GM12801 (cell line): ENCODE results near the gene CARD10.

Source experiments
- TF ChIP-seq, protein P1 (sequence below): IDR thresholded peaks from one replicate; pipeline ENCODE4 v1.5.1; 2011; ENCODE audit warnings: control low read depth; ENCODE audit not compliant: insufficient read length; ENCODE audit errors: extremely low read depth

CARD10 gene

DNA sequence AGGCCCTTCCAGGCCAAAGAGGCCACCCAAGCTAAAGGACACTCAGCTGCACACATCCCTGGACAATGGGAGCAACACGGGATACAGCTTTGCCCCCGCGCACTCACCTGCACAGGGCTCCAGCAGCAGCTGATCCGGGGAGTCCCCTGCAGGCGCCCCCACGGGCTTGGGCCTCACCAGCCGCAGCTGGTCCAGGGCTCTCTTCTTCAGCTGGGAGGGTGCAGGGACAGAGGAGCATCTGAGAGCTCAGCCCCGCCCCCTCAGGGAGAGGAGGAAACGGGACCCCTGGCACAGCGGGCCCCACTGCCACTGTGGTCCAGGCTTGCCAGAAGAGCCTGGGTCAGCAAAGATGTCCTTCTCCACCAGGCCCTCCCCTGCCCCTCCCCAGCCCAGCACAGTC, 25.2 kb downstream of the CARD10 start:
- TF ChIP-seq, protein P1, sequence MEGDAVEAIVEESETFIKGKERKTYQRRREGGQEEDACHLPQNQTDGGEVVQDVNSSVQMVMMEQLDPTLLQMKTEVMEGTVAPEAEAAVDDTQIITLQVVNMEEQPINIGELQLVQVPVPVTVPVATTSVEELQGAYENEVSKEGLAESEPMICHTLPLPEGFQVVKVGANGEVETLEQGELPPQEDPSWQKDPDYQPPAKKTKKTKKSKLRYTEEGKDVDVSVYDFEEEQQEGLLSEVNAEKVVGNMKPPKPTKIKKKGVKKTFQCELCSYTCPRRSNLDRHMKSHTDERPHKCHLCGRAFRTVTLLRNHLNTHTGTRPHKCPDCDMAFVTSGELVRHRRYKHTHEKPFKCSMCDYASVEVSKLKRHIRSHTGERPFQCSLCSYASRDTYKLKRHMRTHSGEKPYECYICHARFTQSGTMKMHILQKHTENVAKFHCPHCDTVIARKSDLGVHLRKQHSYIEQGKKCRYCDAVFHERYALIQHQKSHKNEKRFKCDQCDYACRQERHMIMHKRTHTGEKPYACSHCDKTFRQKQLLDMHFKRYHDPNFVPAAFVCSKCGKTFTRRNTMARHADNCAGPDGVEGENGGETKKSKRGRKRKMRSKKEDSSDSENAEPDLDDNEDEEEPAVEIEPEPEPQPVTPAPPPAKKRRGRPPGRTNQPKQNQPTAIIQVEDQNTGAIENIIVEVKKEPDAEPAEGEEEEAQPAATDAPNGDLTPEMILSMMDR = no peak

DNA sequence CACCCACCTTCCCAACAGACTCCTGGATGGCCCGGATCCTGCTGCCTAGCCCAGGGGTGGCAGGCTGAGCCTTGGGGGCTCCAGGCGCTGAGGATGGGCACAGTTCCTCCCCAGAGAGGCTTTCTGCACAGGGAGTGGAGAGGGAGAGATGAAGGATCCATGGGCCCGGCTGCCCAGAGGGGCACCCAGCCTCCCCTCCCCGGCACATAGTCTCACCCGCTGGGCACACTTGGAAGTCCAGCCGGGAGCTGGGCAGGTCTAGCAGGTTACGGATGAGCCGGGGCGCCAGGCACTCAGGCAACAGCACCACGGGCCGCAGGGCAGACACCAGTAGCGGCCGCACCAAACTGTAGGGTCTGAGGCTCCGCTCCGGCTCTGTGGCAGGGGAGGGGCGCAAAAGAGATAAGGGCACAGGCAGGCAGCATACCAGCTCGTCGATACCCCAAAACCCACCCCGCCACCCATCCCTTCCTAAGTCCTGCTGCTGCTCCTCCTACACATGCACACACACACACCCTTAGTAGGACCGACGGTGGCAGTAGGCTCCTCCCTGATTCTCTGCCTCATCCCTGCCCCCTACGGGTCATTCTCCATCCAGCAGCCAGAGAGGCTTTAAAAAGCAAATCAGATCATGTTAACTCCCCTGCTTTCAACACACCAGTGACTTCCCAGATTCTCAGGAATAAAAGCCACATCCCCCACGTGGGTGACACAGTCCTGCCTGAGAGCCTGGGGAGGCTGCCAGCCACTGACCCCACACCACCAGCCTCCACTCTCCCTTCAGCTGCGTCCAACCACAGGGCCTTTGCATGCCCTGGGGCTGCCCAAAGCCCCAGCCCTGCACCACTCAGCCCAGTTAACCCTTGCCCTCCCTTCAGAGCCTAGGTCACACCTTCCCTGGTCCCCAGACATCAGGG, 26.5 kb downstream of the CARD10 start:
- TF ChIP-seq, protein P1 = no peak

DNA sequence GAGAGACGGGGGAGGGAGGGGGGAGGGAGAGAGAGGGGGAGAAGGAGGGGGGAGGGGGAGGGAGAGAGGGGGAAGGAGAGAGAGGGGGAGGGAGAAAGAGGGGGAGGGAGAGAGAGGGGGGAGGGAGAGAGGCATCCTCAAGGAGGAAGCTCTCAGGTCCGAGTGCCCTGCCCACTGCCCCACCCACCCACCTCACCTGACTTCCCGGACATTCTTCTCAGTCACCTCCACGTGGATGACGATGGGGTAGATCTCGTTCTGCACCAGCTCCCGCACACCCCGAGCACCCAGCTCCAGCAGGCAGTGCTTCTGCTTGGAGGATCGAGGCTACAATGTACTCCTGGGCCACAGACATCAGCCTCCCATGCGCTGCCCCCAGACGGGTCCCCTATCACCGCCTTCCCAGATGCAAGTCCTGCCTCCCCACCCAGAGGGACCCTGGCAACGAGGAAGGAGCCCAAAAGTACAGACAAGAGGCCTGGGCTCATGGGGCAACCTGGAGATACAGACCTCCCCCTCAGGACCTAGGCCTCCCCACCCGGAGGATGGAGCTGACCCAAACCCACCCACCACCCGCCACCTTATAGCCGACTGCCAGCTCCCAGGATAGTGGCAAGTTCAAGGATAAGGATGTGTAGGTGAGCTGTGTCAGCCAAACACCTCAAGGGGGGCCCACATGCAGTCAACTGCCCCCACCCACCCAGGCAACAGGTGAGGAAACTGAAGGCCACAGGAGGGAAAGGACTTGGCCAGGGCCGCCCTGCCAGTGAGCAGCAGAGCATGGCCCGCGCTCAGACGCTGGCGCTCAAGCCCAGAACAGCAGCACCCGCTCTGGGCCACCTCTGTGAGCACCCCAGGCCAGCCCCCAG, 27.4 kb downstream of the CARD10 start:
- TF ChIP-seq, protein P1 = no peak

DNA sequence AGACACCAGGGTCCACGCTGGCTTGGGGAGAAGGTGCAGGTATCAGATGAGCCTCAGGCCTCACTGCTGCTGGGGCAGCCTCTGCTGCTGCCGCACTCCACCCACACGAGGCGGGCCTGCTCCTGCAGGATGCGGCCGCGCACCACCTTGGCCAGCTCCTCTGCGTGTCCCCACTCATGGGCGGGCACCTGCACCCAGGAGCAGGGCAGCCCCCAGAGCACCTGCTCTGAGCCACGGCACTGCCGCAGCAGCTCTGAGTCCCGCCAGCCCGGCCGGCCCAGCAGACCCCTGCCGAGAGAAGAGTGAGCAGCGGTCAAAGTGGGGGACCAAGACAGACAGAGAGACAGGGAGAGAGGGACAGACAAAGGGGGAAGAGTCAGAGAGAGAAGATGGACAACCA, 28.1 kb downstream of the CARD10 start:
- TF ChIP-seq, protein P1 = no peak

DNA sequence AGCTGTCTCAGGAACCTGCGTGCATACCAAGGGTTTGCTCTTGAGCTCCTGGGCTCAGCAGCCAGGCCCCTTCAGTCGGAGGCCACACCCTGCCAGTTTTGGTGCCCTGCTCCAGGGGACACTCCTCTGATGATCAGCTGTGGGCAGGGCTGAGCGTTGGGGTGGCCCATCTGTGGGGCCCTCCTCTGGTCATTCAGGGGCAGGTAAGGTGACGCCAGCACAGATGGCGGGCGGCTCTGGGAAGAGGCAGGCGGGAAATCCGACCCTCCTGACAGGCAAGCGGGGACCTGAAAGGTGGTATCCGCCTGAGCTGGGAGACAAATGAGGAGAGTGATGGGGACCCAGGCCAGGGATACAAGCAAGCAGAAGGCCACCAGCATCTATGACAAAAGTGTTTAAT, 29.2 kb downstream of the CARD10 start:
- TF ChIP-seq, protein P1 = no peak

DNA sequence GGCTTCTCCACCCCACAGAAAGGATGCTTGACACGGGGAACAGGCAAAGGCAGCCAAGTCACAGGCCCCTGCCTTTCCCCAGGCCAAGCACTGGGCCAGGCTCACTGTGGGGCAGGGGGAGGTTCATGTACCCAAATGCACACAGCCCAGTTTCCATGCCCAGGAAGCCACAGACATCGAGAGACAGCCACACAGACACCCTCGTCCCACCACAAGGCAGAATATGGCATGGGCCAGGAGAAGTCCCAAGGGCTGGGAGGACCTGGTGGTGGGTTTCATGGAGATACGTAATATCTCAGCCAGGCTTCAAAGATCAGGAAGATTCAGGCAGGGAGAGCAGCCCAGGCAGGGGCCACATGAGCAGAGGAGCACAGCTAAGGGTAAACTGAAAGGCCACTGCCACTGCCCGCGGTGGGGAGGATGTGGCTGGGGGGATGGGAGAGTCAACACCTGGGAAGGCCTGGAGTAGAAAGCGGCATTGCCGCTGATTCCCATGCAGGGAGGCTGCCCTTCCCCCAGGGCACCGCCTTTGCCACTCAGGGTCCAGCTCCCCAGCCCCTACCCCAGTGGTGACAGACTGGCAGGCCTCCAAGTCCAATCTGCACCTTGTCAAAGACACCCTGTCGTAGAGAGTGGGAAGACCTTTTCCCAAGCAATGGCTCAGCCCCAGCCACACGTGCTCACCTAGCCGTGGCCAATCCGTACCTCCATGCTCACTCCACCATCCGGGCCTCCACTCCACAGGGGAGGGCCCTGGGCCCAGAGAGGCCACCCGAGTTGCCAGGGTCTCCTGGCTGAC, 30.7 kb downstream of the CARD10 start:
- TF ChIP-seq, protein P1 = no peak
